HepG2 (cell line): ENCODE results near the gene SPATA7.

Experiments
- CTCF ChIP-seq: sonication (generic); formaldehyde crosslinking; IDR thresholded peaks from 2 replicates; pipeline ENCODE4 v1.5.0; 2020; ENCODE audit warnings: mild to moderate bottlenecking, missing genetic modification reagents, moderate library complexity
- ELF1 ChIP-seq: sonication (generic); formaldehyde crosslinking; IDR thresholded peaks from 2 replicates; pipeline ENCODE4 v1.4.0; 2020; ENCODE audit warnings: missing genetic modification reagents
- EZH2 ChIP-seq: conservative IDR thresholded peaks from 2 replicates; pipeline ENCODE4 v1.6.1; 2012; ENCODE audit warnings: mild to moderate bottlenecking, low read depth, low read length, moderate library complexity
- FLYWCH1 ChIP-seq: sonication (generic); formaldehyde crosslinking; IDR thresholded peaks from 2 replicates; pipeline ENCODE4 v1.8.1; 2023; ENCODE audit warnings: mild to moderate bottlenecking, missing genetic modification reagents
- HDAC1 ChIP-seq: sonication (generic); formaldehyde crosslinking; IDR thresholded peaks from 2 replicates; pipeline ENCODE4 v1.5.1; 2020; ENCODE audit warnings: mild to moderate bottlenecking, missing genetic modification reagents
- KAT7 ChIP-seq: IDR thresholded peaks from 2 replicates; pipeline ENCODE4 v1.6.1; 2018; ENCODE audit warnings: borderline replicate concordance, missing compliant biosample characterization
- NFAT5 ChIP-seq: sonication (generic); formaldehyde crosslinking; IDR thresholded peaks from 2 replicates; pipeline ENCODE4 v1.4.0; 2020; ENCODE audit warnings: missing genetic modification reagents
- NFE2 ChIP-seq: sonication (generic); formaldehyde crosslinking; IDR thresholded peaks from 2 replicates; pipeline ENCODE4 v1.4.0; 2020; ENCODE audit warnings: missing genetic modification reagents
- POLR2AphosphoS2 ChIP-seq: IDR thresholded peaks from 2 replicates; pipeline ENCODE4 v1.6.1; 2011; ENCODE audit warnings: low read depth, low read length, improper control_type of control experiment
- SALL2 ChIP-seq: sonication (generic); formaldehyde crosslinking; IDR thresholded peaks from 2 replicates; pipeline ENCODE4 v1.8.1; 2023; ENCODE audit warnings: mild to moderate bottlenecking, missing genetic modification reagents, inconsistent platforms
- SNAI1 ChIP-seq: sonication (generic); formaldehyde crosslinking; IDR thresholded peaks from 2 replicates; pipeline ENCODE4 v1.5.0; 2020; ENCODE audit warnings: mild to moderate bottlenecking, missing genetic modification reagents, borderline replicate concordance
- TARDBP ChIP-seq: sonication (generic); formaldehyde crosslinking; IDR thresholded peaks from 2 replicates; pipeline ENCODE4 v1.8.0; 2022; ENCODE audit warnings: mild to moderate bottlenecking, missing genetic modification reagents
- ZNF687 ChIP-seq: sonication (generic); formaldehyde crosslinking; IDR thresholded peaks from 2 replicates; pipeline ENCODE4 v1.5.1; 2020; ENCODE audit warnings: mild to moderate bottlenecking, missing genetic modification reagents, moderate library complexity

DNA sequence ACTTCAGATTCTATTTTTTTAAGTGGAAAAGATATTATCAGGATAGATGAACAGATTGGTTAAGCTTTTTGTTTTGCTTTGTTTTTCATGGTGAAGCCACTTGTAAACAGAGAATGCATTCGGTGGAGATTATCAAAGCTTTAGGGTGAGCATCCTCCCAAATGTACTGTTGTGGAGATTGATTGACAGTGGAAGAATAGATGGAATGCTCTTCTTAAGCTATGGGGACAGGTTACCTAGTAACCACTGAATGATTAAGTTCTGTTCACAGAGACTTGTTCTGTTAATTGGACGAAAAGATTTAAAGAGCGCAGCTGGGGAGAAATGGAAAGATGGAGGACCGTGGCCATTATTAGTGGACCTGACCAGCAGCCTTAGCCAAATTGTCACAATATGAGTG, 21.8 kb upstream of the SPATA7 start:
- no peak for TF ChIP-seq POLR2AphosphoS2
- no peak for TF ChIP-seq HDAC1 (CRISPR knock-in tag)
- TF ChIP-seq CTCF (CRISPR knock-in tag), result no peak
- no peak for TF ChIP-seq SALL2
- no peak for TF ChIP-seq FLYWCH1 (CRISPR knock-in tag)
- no peak for TF ChIP-seq NFE2
- no peak for TF ChIP-seq EZH2
- no peak for TF ChIP-seq KAT7
- TF ChIP-seq ZNF687, result no peak
- TF ChIP-seq SNAI1 (CRISPR knock-in tag), result no peak
- no peak for TF ChIP-seq ELF1
- TF ChIP-seq TARDBP, result no peak
- no peak for TF ChIP-seq NFAT5 (CRISPR knock-in tag)
